ENCODE measurements around the gene MEP1B. TPM values are rescaled to one million over a fixed set of nuclear protein-coding genes. Genes with fewer than 3 reads are reported as not detected.
A peak's percentile ranks its signal among the peaks of the same experiment; 100 is the strongest.
"Not testable (repeated sequence)": the region's sequence is repeated elsewhere in the genome, so short reads cannot be mapped to it uniquely, and the experiment has no call there.

The MEP1B gene
- total RNA-seq, 1 donor from 2014 or later: 0.08 TPM

DNA sequence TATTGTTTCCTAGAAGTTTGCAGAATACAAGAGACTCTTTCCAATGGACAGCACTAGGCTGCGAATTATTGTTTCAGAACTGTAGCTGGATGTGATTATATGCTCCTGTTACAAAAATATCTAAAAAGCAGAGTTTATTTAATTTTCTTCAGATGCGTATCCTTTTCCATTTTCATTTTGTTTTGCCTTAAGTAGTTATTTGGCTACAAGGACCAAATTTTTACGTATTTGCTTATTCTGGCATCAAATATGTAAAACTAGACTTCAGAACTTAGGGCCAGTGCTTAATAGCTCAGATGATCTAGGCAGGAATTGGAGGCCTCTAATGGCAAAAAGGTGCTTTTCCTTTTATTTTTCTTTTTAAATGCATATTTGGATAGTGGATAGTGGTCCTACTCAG lies 18.7 kb downstream of the MEP1B start:
- no peak for DNase-seq (ENCODE audit: low read depth)

DNA sequence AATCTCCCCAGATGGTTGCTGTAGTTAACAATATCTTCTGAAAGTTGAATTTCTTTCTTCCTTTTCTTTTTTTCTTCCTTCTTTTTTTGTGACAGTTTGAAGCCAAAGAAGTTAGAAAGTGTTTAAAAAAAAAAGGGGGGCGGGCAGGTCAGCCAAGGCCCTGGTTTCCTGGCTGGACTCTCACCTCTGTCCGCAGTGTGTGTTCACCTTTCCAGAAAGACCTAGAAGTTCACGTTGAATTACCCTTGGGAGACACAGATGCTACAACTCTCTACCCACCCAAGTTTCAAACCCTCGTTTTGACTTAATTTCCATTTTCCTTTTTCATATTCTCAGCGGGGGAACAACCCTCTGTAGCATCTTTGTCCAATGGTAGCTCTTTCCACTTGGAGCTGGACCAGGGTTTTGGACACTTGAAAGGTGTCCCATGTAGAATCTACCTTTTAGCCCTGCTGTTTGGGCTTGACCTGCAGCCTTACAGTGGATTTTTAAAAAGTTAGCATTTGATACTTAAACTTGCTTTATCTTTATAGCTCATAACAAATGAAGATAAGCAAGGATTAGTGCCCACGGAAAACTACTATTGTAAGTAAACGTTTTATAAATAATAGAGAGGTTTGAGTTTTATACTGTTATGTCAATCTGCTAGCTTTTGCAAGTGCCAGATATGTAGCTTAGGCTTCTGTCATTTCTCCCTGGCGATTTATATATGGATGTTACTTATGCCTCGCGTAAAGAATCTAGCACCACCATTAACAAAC lies 20.0 kb downstream of the MEP1B start:
- DNase-seq (ENCODE audit: low read depth): no peak

DNA sequence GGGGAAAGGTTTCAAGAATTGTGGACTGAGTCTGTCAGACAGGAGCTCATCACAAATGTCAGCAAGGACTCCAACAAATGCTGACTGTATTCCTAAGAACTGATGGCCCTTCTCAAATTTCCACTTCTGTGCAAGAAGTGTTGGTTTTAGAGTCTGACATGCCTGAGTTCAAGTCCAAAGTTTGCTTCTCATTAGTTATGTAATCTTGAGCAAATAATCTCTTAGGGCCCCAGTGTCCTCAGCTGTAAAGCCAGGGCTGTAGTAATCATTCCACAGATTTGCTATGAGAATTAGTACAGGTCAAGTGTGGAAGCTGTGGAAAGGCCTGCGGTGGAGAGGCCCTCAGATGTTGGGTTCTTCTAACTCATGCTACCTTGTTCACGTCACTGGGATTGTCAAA lies 23.9 kb downstream of the MEP1B start:
- no peak for DNase-seq (ENCODE audit: low read depth)

DNA sequence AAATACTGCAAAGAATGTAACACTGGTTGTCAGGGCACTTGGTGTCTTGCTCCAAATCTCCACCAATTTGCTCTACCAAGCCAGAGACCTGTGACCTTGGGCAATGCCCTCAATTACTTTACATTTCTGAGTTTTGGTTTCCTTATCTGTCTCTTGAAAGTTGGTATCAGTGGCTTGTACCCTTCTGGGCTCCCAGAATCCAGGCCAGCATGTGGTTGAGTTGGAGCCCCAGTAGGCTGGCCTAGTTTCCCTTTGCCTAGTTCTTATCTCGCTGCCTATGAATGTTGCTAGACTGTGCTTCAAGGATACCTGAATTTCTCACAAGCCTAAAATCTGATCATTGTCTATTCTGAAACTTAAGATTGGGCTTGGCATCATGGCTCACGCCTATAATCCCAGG lies 26.6 kb downstream of the MEP1B start:
- DNase-seq (ENCODE audit: low read depth): no peak

DNA sequence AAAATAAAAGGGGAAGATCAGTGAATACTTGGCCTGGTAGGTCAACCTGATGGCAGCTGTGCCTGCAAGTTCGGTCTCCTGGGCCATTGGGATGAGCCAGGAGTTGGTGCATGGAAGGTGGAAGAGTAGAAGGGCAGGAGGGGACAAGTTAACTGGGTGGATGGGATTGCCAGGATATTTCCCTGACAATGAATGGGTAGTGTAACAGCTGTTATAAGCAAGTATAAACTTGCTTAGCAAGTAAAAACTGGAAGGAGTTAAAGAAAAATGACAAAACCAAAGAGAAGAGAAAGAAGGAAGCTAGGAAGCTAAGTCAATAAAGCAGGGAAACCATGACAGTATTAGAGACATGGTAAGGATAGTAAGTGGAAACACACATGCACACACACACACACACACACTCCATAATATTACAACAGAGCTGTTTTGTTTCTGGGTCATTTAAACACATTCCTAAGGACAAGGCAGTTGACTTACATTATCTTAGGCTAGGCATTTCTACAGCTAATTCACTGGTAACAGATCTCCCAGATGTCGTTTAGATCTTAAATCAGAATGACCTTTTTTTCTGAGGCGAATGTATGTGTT lies 29.7 kb downstream of the MEP1B start:
- no peak for DNase-seq (ENCODE audit: low read depth)

DNA sequence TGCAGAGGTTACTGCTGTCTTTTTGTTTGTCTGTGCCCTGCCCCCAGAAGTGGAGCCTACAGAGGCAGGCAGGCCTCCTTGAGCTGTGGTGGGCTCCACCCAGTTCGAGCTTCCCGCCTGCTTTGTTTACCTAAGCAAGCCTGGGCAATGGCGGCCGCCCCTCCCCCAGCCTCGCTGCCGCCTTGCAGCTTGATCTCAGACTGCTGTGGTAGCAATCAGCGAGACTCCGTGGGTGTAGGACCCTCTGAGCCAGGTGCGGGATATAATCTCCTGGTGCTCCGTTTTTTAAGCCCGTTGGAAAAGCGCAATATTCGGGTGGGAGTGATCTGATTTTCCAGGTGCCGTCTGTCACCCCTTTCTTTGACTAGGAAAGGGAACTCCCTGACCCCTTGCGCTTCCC lies 43.5 kb downstream of the MEP1B start:
- not testable (repeated sequence) for DNase-seq (ENCODE audit: low read depth)

DNA sequence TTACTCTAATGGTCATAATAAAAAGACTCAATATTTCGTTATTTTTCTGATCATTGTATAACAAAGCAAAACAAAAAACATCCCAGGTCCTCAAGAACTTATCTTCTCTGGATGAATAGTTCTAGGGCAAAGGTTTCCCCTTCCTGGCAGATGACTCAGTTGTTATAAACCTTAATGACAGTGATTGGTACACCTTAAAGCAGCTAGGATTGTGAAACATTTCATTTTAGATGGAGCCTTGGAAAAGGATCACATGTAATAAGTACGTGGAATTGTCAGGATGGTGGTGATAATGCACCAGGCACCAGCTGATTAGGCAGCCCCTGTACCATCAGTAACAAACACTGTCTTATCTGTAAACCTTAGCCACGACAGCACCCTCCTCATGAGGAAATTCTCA lies 47.2 kb downstream of the MEP1B start:
- no peak for DNase-seq (ENCODE audit: low read depth)

DNA sequence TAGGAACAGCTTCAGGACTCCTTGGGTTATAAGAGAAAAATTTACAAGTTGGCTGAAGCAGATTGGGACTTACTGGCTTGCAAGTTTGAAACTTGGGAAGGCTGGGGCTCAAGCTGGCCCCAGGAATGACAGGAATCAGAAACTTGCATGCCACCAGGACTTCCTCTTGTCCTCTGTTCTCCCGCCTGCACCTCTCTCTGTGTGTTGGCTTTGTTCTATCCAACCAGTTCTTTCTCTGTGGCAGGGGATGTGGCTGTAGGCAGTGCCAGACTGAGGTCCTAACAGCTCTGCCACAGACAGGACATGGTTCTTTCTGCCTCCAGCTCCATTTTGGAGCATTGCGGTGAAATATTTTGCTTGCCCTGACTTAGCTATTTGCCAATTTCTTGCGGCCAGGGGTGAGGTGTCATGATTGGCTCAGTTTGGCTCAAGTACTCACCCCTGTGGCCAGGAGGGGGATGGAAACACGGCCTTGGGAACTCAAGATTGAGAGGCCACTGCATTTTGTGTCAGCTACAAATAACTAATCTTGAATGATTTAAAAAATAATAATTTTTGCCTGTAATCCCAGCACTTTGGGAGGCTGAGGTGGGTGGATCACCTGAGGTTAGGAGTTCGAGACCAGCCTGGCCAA lies 48.9 kb downstream of the MEP1B start:
- no peak for DNase-seq (ENCODE audit: low read depth)

DNA sequence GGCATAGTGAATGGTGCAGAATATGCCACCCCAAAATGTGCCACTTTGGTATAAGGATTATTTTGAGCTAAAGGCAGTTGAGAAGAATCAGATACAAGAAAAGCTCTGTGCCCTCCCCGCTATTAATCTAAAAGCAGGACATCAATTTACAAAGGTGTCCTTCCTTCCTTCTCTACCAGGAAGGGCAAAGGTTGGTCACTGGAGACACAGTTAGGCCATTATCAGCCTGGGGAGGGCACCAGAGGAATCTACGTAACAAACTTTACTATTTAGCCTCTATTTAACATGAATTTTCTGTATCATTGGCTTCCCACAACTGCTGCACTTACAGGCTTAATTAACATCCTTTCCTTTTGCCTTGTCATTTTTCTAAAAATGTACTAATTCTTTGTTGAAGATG lies 52.6 kb downstream of the MEP1B start:
- no peak for DNase-seq (ENCODE audit: low read depth)

DNA sequence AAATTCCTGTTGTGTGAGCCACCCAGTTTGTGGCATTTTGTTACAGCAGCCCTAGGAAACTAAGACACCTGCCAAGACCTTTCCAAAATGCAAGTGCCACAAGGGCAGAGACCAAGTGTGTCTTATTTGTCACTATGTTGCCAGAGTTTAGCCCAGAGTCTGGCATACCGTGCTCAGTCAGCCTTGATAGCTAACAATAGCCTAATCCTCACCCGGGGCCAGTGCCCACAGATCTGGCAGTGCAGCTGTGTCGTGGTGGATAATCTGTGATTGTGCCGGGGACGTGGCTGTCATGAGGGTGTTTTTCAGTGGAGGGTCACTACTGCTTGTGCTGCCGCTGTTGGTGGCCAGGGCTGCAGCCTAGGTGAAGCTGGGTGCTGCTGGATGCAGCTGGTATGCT lies 53.5 kb downstream of the MEP1B start:
- DNase-seq (ENCODE audit: low read depth): peak; percentile 9

DNA sequence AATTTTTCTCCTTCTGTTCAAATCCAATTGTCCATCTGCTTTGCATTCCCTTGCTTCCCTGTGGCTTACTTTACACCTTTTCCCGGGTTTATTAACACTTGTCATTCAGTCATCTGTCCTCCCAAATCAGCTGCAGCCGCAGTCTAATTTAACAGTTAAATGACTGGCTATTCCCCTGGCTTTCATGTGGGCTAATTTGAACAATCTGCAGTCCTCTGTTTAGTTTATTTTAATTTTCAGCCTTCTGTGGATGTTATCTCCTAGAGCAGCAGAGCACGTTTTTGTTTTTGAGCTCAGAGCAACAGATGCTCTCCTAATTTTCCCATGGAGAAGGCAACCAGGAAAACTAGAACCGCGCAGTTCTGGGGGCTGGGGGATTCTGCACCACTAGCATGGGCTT lies 55.0 kb downstream of the MEP1B start:
- DNase-seq (ENCODE audit: low read depth): no peak

GRCh38 chr18:32249147-32249929 lies 59.5 kb downstream of the MEP1B start:
- DNase-seq (ENCODE audit: low read depth): no peak

- DNase-seq (ENCODE audit: low read depth): no peak
Measured at GRCh38 chr18:32251466-32251865, 61.6 kb downstream of the MEP1B start.

GRCh38 chr18:32252141-32252860 lies 62.5 kb downstream of the MEP1B start:
- peak; percentile 7 for DNase-seq (ENCODE audit: low read depth)

- no peak for DNase-seq (ENCODE audit: low read depth)
Measured at GRCh38 chr18:32255570-32255969, 65.7 kb downstream of the MEP1B start.

DNA sequence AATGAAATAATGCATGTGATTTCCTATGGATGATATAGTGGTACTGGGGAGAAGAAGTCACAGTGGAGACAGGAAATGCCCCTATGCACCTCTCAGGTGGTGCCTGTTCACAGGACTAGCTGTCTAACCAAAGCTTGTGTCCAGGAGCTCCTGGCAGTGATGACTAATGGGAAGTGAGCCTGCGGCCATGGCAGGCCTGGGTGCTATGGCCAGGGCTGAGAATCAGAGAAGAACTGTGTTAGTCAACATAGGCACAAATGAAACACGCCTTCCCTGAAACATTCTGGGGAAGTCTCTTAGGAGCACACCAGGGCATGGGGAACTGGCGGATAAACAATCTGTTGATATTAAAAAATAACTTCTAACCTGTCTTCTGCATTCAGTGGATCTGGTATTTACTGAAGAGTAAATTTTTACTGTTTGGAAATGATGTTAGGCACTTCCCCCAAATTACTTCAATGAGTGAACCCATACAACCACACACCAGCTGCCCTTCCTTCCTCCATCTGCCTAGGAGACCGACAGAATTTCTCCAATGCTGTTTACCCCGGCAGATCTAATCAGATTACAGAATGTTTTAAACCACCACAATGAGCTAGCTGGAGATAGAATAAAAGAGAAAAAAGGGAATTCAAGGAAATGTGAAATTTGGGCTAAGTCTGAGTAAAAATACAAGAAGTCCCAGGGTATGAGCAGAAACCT lies 67.4 kb downstream of the MEP1B start:
- no peak for DNase-seq (ENCODE audit: low read depth)

GRCh38 chr18:32258148-32258547 lies 68.3 kb downstream of the MEP1B start:
- DNase-seq (ENCODE audit: low read depth): no peak

- no peak for DNase-seq (ENCODE audit: low read depth)
Measured at GRCh38 chr18:32258558-32259204, 68.8 kb downstream of the MEP1B start.

GRCh38 chr18:32259553-32259952 lies 69.7 kb downstream of the MEP1B start:
- peak; percentile 12 for DNase-seq (ENCODE audit: low read depth)

GRCh38 chr18:32261003-32261402 lies 71.2 kb downstream of the MEP1B start:
- DNase-seq (ENCODE audit: low read depth): no peak
